KMS-11 (cell line): ENCODE measurements around the gene EDARADD.
"Not testable (repeated sequence)": the region's sequence is repeated elsewhere in the genome, so short reads cannot be mapped to it uniquely, and the experiment has no call there.

Source experiments
- H2AFZ ChIP-seq: fragments of 200-600 bp; sonication (generic); 2 replicates; pipeline ENCODE4 v1.6.1; 2016; ENCODE audit warnings: antibody characterized with exemption, mixed run types, low read depth
- H3K27ac ChIP-seq: fragments of 200-600 bp; sonication (generic); 2 replicates; pipeline ENCODE4 v1.6.1; 2016; ENCODE audit warnings: mild to moderate bottlenecking, mixed run types
- H3K27me3 ChIP-seq: fragments of 200-600 bp; sonication (generic); 2 replicates; pipeline ENCODE4 v1.6.1; 2017; ENCODE audit warnings: mild to moderate bottlenecking, low read depth, mixed run types, moderate library complexity; ENCODE audit not compliant: insufficient read depth
- H3K36me3 ChIP-seq: fragments of 200-600 bp; sonication (generic); 2 replicates; pipeline ENCODE4 v1.6.1; 2017; ENCODE audit warnings: mild to moderate bottlenecking, mixed run types; ENCODE audit not compliant: insufficient read depth
- H3K4me1 ChIP-seq: fragments of 200-600 bp; sonication (generic); 2 replicates; pipeline ENCODE4 v1.6.1; 2016; ENCODE audit warnings: mild to moderate bottlenecking, low read depth, mixed run types; ENCODE audit not compliant: poor library complexity, severe bottlenecking
- H3K4me2 ChIP-seq: fragments of 200-600 bp; sonication (generic); 2 replicates; pipeline ENCODE4 v1.7.0; 2016; ENCODE audit warnings: mild to moderate bottlenecking, mixed run types
- H3K4me3 ChIP-seq: fragments of 200-600 bp; sonication (generic); IDR thresholded peaks from 2 replicates; pipeline ENCODE4 v1.6.1; 2017; ENCODE audit warnings: low read depth, low read length, mixed read lengths; ENCODE audit not compliant: insufficient read depth
- H3K79me2 ChIP-seq: fragments of 200-600 bp; sonication (generic); 2 replicates; pipeline ENCODE4 v1.6.1; 2016; ENCODE audit warnings: low read depth, mixed run types; ENCODE audit not compliant: insufficient read depth
- H3K9ac ChIP-seq: fragments of 200-600 bp; sonication (generic); 2 replicates; pipeline ENCODE4 v1.6.1; 2016; ENCODE audit warnings: mild to moderate bottlenecking, mixed run types
- H4K20me1 ChIP-seq: fragments of 200-600 bp; sonication (generic); 2 replicates; pipeline ENCODE4 v1.6.1; 2016; ENCODE audit warnings: mild to moderate bottlenecking, mixed run types; ENCODE audit not compliant: insufficient read depth
- TF ChIP-seq, protein P1 (sequence below): fragments of 200-600 bp; sonication (generic); conservative IDR thresholded peaks from 2 replicates; pipeline ENCODE4 v1.6.1; 2017; ENCODE audit warnings: low read depth, mild to moderate bottlenecking, antibody characterized with exemption, low read length, moderate library complexity, mixed read lengths

Gene EDARADD

GRCh38 chr1:236476019-236476418 is 81.9 kb downstream of the EDARADD start:
- TF ChIP-seq, protein P1, sequence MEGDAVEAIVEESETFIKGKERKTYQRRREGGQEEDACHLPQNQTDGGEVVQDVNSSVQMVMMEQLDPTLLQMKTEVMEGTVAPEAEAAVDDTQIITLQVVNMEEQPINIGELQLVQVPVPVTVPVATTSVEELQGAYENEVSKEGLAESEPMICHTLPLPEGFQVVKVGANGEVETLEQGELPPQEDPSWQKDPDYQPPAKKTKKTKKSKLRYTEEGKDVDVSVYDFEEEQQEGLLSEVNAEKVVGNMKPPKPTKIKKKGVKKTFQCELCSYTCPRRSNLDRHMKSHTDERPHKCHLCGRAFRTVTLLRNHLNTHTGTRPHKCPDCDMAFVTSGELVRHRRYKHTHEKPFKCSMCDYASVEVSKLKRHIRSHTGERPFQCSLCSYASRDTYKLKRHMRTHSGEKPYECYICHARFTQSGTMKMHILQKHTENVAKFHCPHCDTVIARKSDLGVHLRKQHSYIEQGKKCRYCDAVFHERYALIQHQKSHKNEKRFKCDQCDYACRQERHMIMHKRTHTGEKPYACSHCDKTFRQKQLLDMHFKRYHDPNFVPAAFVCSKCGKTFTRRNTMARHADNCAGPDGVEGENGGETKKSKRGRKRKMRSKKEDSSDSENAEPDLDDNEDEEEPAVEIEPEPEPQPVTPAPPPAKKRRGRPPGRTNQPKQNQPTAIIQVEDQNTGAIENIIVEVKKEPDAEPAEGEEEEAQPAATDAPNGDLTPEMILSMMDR: no peak

DNA sequence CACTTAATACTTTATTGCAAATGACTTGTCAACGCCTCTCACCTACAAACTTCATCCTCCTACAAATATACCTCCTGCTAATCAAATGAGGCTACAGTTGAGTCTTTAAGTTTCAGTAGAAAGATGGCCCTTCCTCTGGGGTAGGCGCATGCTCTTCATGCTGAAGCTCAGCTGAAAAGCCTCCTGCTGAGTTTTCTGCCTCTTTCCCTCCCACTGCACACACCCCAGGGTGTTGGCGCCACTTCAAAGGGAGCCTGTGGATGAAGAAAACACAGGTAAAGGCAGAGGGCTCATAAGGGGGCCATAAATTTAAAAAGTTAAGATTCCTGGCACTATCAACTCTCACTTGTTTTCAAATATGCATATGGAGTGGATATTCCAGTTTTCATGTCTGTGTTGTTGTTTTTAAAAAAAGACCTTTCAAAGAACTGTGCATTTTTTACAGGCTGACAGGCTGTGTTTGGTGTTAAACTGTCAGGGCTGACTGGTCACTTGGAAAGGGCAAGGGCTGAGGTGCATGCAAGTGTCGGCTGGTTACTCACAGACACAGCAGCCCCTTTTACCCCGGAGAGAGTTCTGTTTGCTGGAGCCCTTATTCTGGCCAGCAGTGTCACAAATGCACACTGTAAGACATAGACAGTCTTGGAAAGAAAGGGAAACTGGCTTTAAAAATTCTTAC is 86.8 kb downstream of the EDARADD start:
- Histone ChIP-seq H2AFZ (no peak overlapping the region), H3K4me3 (no peak overlapping the region), H3K9ac (no peak overlapping the region), H3K4me2 (no peak overlapping the region), H4K20me1 (no peaks in the 10 kb centered on the region), H3K79me2 (no peaks in the 10 kb centered on the region), H3K4me1 (no peaks in the 10 kb centered on the region), H3K27ac (no peak overlapping the region), H3K36me3 (no peaks in the 10 kb centered on the region), H3K27me3 (no peaks in the 10 kb centered on the region)
- TF ChIP-seq, protein P1: no peak

More at GRCh38 chr1:236476019-236476418, 81.9 kb downstream of the EDARADD start:
- H3K27me3 ChIP-seq: no peaks in the 10 kb centered on the region
- H3K36me3 ChIP-seq: no peaks in the 10 kb centered on the region
- no peaks in the 10 kb centered on the region for H4K20me1 ChIP-seq
- no peaks in the 10 kb centered on the region for H3K79me2 ChIP-seq
- H2AFZ ChIP-seq: no peak overlapping the region
- no peak overlapping the region for H3K27ac ChIP-seq
- no peak overlapping the region for H3K4me3 ChIP-seq
- H3K9ac ChIP-seq: no peak overlapping the region
- H3K4me1 ChIP-seq: no peaks in the 10 kb centered on the region
- H3K4me2 ChIP-seq: no peak overlapping the region

DNA sequence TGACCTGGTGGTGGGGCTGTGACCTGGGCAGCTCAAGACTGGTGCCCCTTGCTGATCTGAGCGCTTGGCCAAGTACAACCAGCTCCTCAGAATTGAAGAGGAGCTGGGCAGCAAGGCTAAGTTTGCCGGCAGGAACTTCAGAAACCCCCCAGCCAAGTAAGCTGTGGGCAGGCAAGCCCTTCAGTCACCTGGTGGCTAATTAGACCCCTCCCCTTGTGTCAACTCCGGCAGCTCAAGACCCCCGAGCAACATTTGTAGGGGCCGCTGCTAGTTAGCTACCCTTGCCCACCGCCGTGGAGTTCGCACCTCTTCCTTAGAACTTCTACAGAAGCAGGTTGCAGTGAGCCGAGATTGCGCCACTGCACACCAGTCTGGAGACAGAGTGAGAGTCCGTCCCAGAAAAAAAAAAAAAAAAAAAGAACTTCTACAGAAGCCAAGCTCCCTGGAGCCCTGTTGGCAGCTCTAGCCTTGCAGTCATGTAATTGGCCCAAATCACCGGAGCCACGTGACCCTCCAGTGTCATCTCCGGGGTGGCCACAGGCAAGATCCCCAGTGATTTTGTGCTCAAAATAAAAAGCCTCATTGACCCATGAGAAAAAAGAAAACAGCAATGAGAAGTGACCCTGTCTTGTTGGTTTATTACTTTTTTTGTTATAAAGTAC is 90.4 kb downstream of the EDARADD start:
- Histone ChIP-seq H3K4me1 (peaks cover 4% of the 10 kb centered on the region), H3K79me2 (no peaks in the 10 kb centered on the region), H3K27me3 (no peaks in the 10 kb centered on the region), H3K4me2 (no peak overlapping the region), H2AFZ (no peak overlapping the region), H3K9ac (no peak overlapping the region), H4K20me1 (no peaks in the 10 kb centered on the region), H3K27ac (no peak overlapping the region), H3K4me3 (no peak overlapping the region), H3K36me3 (no peaks in the 10 kb centered on the region)
- TF ChIP-seq, protein P1: no peak

GRCh38 chr1:236486356-236487002 is 92.4 kb downstream of the EDARADD start:
- H3K27ac ChIP-seq: no peak overlapping the region
- TF ChIP-seq, protein P1: no peak
- H4K20me1 ChIP-seq: no peaks in the 10 kb centered on the region

DNA sequence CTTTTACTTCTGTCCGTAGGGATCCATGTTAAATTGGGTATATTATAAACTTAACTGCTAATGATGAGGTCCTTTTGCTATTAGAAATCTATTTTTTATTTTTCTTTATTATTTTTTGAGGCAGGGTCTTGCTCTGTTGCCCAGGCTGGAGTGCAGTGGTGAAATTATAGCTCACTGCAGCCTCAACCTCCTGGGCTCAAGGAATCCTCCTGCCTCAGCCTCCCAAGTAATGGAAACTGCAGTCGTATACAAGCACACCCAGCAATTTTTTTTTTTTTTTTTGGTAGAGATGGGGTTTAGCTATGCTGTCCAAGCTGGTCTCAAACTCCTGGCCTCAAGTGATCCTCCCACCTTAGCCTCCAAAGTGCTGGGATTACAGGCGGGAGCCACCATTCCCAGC is 95.1 kb downstream of the EDARADD start:
- not testable (repeated sequence) for H3K4me1 ChIP-seq, H3K4me3 ChIP-seq, H3K27me3 ChIP-seq, H3K36me3 ChIP-seq, H2AFZ ChIP-seq, H4K20me1 ChIP-seq, H3K9ac ChIP-seq, H3K27ac ChIP-seq, H3K79me2 ChIP-seq, H3K4me2 ChIP-seq

More at GRCh38 chr1:236486356-236487002, 92.4 kb downstream of the EDARADD start:
- H3K36me3 ChIP-seq: no peaks in the 10 kb centered on the region
- no peak overlapping the region for H3K4me3 ChIP-seq
- peaks cover 4% of the 10 kb centered on the region for H3K4me1 ChIP-seq
- H3K27me3 ChIP-seq: no peaks in the 10 kb centered on the region
- H3K79me2 ChIP-seq: no peaks in the 10 kb centered on the region
- H3K9ac ChIP-seq: no peak overlapping the region
- H2AFZ ChIP-seq: no peak overlapping the region
- no peak overlapping the region for H3K4me2 ChIP-seq
